Kidney tubule cell (primary cell): ENCODE measurements around the gene PDK2.

ENCODE experiments used
- DNase-seq: peaks from one replicate; pipeline ENCODE4 v3.0.0-alpha.2; 2018; ENCODE audit warnings: low spot score

Gene PDK2

DNA sequence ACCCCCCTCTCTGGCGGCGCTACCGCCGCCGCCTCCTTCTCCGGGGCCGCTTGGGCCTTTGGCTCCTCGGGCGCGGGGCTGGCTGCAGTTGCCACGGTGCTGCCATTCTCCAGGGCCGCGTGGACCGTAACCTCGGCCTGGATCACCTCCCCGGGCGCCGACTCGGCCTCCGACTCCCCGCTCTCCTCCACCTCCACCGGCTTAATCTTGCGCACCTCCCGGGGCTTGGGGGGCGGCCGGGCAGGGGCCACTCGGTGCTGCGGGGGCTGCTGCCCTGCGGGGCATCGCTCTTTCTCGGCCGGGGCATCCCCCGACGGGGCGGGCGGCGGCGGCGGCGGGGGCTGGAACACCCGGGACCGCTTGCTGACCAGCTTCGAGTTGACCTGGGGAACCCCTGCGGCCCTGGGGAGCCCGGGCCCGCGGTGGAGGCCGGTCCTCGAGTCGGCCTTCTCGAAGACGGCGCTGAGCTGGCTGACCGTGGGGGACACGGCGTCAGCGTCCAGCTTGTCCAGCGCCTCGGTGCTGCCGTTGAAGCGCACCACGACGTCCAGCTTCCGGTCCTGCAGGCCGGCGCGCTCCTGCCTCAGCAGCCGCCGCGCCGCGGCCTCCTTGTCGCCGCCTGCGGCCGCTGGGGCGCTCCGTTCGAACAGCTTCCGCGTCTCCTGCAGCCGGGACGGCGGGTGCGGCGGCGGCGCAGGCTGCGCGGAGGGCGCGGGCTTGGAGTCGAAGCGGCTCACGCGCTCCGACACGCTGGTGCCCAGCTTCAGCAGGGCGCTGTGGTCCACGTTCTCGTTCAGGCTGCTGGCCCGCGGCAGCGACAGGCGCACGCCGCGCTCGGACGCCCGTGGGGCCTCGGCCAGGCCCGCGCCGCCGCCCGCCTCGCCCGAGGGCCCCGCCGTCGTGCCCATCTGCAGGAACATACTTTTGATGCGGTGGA, 54.5 kb downstream of the PDK2 start:
- DNase-seq: peak; percentile 72

GRCh38 chr17:50150354-50151040, 55.3 kb downstream of the PDK2 start, which contains the start of gene PPP1R9B:
Gene PPP1R9B (minus strand): TSS chr17:50150677. CDS start chr17:50150513, 164 bp downstream.
- no peak for DNase-seq

- peak; percentile 93 for DNase-seq
These were observed 56.1 kb downstream of the PDK2 start for GRCh38 chr17:50151041-50151936.

- DNase-seq: peak; percentile 91
These were observed 56.9 kb downstream of the PDK2 start for GRCh38 chr17:50151937-50152547.

- DNase-seq: no peak
These were observed 57.6 kb downstream of the PDK2 start for GRCh38 chr17:50152736-50153135.

DNA sequence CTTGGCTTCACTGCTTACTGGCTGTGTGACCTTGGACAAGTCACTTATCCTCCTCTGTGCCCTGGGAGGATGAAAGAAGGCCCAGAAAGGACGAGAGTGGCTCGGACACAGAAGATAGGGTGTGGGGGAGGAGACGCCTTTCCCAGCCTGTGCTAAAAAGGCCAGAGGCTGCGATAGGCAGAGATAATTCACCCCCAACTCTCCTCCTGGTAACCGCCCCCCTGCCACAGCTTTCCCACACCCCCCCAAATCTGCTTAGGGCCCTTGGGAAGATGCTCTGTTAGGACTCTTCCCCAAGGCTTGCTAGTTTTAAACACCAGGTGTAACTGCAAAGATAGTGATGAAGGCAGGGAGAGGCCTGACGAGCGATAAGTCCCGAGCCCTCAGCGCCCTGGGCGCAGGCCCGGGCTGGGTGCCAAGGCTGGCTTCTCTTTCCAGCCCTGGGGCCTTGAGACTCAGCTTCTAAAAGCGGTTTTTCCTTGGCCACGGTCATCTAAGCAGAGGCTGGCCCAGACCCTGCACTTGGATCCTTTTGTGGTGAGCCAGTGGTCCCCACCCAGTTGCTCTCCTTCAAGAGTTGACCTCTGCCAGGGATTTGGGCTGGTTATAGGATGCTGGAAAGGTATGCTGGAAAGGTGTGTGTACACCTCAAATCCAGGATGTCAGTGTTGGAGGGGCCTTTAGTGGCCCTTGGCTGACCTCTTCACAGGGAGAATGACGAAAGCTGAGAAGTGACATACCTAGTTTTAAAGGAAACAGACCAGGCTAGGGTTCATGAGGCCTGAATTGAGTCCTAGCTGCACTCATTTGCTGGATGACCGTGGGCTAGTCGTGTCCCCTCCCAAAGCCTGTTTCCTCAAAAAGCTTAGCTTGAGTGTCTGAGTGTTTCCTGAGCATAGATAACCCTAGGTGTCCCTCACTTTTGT, 58.8 kb downstream of the PDK2 start:
- DNase-seq: no peak

DNA sequence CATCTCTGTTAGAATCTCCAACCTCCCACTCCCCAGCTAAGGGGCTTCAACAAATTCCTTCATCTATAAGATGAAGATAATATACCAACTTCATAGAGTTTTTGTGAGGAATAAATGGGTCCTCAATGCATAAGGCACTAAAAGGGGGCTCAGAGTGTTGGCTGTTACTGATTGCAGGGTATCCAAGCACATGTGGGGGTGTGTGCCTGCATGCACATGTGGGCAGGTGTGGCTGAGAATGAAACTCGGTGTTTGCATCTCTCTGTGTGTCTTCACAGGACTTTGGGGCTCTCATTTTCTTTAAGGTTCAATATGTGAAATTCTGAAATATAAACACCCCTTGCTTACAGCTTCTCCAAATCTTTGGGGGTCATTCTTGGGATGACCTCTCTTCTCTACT, 59.5 kb downstream of the PDK2 start:
- no peak for DNase-seq

DNA sequence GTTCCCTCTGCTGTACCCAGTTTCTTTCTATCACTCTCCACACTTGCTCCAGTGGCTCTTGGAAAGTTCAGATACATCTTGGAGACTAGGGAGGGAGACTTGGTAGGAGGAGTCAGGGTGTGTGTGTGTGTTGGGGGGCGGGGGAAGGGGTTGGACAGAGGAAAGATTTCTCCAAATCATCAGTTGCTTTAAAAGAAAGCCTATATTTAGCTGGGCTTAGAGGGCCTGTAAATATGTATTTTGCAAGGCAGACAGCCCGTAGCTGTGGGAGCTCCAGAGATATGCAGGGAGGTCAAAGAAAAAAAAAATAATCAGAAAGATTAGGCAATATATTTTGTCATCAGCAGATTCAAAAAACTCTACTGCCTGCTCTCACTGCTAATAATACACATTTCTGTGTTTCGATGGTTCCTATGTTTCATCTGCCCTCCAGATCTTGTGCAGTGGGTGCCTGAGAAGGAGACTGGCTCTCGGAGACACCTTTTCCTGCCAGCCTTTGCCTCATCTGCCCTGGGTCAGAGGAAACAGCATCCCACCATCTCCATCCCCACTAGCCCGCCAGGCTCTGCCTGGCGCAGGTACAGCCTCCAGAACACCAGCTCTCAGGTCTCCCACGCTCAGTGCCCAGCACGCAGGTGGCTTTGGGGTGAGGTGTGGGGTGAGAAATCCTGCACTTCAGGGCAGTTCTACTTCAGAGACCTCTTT, 60.1 kb downstream of the PDK2 start:
- no peak for DNase-seq

GRCh38 chr17:50157891-50158290, 62.7 kb downstream of the PDK2 start:
- DNase-seq: no peak

- peak; percentile 86 for DNase-seq
These were observed 66.1 kb downstream of the PDK2 start for GRCh38 chr17:50161023-50161910.
